GM23338 (cell line): ENCODE results near the gene LHX4. TPM values are rescaled to one million over a fixed set of nuclear protein-coding genes. Genes with fewer than 3 reads are reported as not detected.
A peak's percentile ranks its signal among the peaks of the same experiment; 100 is the strongest.

Experiments used
- ATAC-seq: fragments of 200-7000 bp; cut with Tn5 transposase; 3 replicates; pipeline ENCODE4 v1.9.1; 2020
- DNase-seq: peaks from one replicate; pipeline ENCODE4 v3.0.0-alpha.2; 2015; ENCODE audit warnings: low spot score
- H2AFZ ChIP-seq: fragments of 200-600 bp; sonication (generic); 2 replicates; pipeline ENCODE4 v1.8.0; 2016; ENCODE audit warnings: antibody characterized with exemption, mild to moderate bottlenecking, moderate library complexity
- H3F3A ChIP-seq: fragments of 200-600 bp; sonication (generic); replicated peaks from 2 replicates; pipeline ENCODE4 v1.8.0; 2017; ENCODE audit warnings: antibody characterized with exemption, mixed run types, low read depth
- H3K27ac ChIP-seq: fragments of 200-600 bp; sonication (generic); 2 replicates; pipeline ENCODE4 v1.6.1; 2016; ENCODE audit warnings: low read depth
- H3K27me3 ChIP-seq: fragments of 200-600 bp; sonication (generic); 2 replicates; pipeline ENCODE4 v1.8.0; 2016; ENCODE audit warnings: mild to moderate bottlenecking, mixed run types, moderate library complexity; ENCODE audit not compliant: insufficient read depth
- H3K36me3 ChIP-seq: fragments of 200-600 bp; sonication (generic); 2 replicates; pipeline ENCODE4 v1.8.0; 2016; ENCODE audit warnings: mild to moderate bottlenecking; ENCODE audit not compliant: insufficient read depth
- H3K4me1 ChIP-seq: fragments of 200-600 bp; sonication (generic); 2 replicates; pipeline ENCODE4 v1.8.0; 2016; ENCODE audit warnings: mild to moderate bottlenecking, moderate library complexity; ENCODE audit not compliant: insufficient read depth
- H3K4me2 ChIP-seq: fragments of 200-600 bp; sonication (generic); 2 replicates; pipeline ENCODE4 v1.7.1; 2017; ENCODE audit warnings: mixed run types
- H3K4me3 ChIP-seq: fragments of 200-600 bp; sonication (generic); 2 replicates; pipeline ENCODE4 v1.6.1; 2016; ENCODE audit warnings: mixed run types
- H3K79me2 ChIP-seq: fragments of 200-600 bp; sonication (generic); replicated peaks from 2 replicates; pipeline ENCODE4 v1.8.0; 2017; ENCODE audit warnings: mild to moderate bottlenecking; ENCODE audit not compliant: insufficient read depth
- H3K9me2 ChIP-seq: fragments of 200-600 bp; sonication (generic); 2 replicates; pipeline ENCODE4 v1.8.0; 2017; ENCODE audit not compliant: insufficient read depth
- H4K20me1 ChIP-seq: fragments of 200-600 bp; sonication (generic); replicated peaks from 2 replicates; pipeline ENCODE4 v1.8.0; 2017; ENCODE audit warnings: mild to moderate bottlenecking; ENCODE audit not compliant: insufficient read depth
- H3K27ac Mint-ChIP-seq: 2 replicates; pipeline ENCODE4 v1.8.0; 2020; ENCODE audit warnings: inconsistent platforms, mild to moderate bottlenecking, moderate library complexity, mixed read lengths
- H3K27me3 Mint-ChIP-seq: 3 replicates; pipeline ENCODE4 v1.8.0; 2022; ENCODE audit warnings: low read depth, mild to moderate bottlenecking, moderate library complexity, mixed read lengths, inconsistent platforms; ENCODE audit not compliant: insufficient read depth, poor library complexity
- H3K36me3 Mint-ChIP-seq: 3 replicates; pipeline ENCODE4 v1.8.0; 2021; ENCODE audit warnings: low read depth, mild to moderate bottlenecking, inconsistent platforms, moderate library complexity, mixed read lengths
- H3K4me1 Mint-ChIP-seq: 3 replicates; pipeline ENCODE4 v1.8.0; 2020; ENCODE audit warnings: mild to moderate bottlenecking, inconsistent platforms, mixed read lengths
- H3K4me3 Mint-ChIP-seq: 3 replicates; pipeline ENCODE4 v1.8.0; 2021; ENCODE audit warnings: moderate library complexity, mild to moderate bottlenecking, inconsistent platforms, mixed read lengths
- H3K9me3 Mint-ChIP-seq: 3 replicates; pipeline ENCODE4 v1.8.0; 2020; ENCODE audit warnings: moderate library complexity, mild to moderate bottlenecking, inconsistent platforms, mixed read lengths
- CREB1 ChIP-seq: fragments of 250-450 bp; sonication (Bioruptor Pico); IDR thresholded peaks from 2 replicates; pipeline ENCODE4 v1.5.0; 2020; ENCODE audit warnings: low read depth, mild to moderate bottlenecking, moderate library complexity
- EZH2phosphoT487 ChIP-seq: fragments of 200-600 bp; sonication (generic); IDR thresholded peaks from one replicate; pipeline ENCODE4 v1.8.1; 2018; ENCODE audit warnings: antibody characterized with exemption; ENCODE audit not compliant: unreplicated experiment
- JUNB ChIP-seq: IDR thresholded peaks from one replicate; pipeline ENCODE4 v1.6.1; 2016; ENCODE audit warnings: antibody characterized with exemption; ENCODE audit not compliant: unreplicated experiment
- NANOG ChIP-seq: IDR thresholded peaks from 2 replicates; pipeline ENCODE4 v1.6.1; 2016; ENCODE audit warnings: antibody characterized with exemption, borderline replicate concordance
- POLR2AphosphoS5 ChIP-seq: IDR thresholded peaks from 2 replicates; pipeline ENCODE4 v1.6.1; 2016; ENCODE audit warnings: antibody characterized with exemption, low read depth
- STAT1 ChIP-seq: IDR thresholded peaks from one replicate; pipeline ENCODE4 v1.6.1; 2016; ENCODE audit warnings: antibody characterized with exemption; ENCODE audit not compliant: unreplicated experiment
- ZNF114 ChIP-seq: fragments of 250-450 bp; sonication (Bioruptor Pico); IDR thresholded peaks from 2 replicates; pipeline ENCODE4 v1.5.0; 2020; ENCODE audit warnings: mild to moderate bottlenecking, moderate library complexity
- polyA plus RNA-seq: library from polyadenylated mRNA; unstranded; fragments of >200 nt; fragmentation: Nextera tagmentation; extraction: Ambion mirVana; gene quantifications from 2 replicates; pipeline ENCODE4 v1.2.1, GENCODE V29; 2016
- total RNA-seq: library from RNA; depleted of rRNA; stranded (reverse); fragments of >200 nt; shearing (Covaris generic); gene quantifications from 2 replicates; pipeline ENCODE4 v1.2.3, GENCODE V29; 2014
- TF ChIP-seq, protein P1 (sequence below): fragments of 250-450 bp; sonication (Bioruptor Pico); IDR thresholded peaks from 2 replicates; pipeline ENCODE4 v1.5.0; 2020; ENCODE audit warnings: mild to moderate bottlenecking, moderate library complexity
- TF ChIP-seq, protein P2 (sequence below), 2 experiments: fragments of 200-600 bp in 1 of 2; sonication (generic) in 1 of 2; conservative IDR thresholded peaks; 2 replicates each; pipeline versions ENCODE4 v1.5.1 to v1.6.1; 2016 to 2017; ENCODE audit warnings: antibody characterized with exemption in 2 of 2, low read depth in 2 of 2, mild to moderate bottlenecking in 2 of 2, moderate library complexity in 1 of 2
- TF ChIP-seq, protein P3 (sequence below): IDR thresholded peaks from 2 replicates; pipeline ENCODE4 v1.6.1; 2016; ENCODE audit warnings: antibody characterized with exemption

Gene LHX4
- total and polyA plus RNA-seq, 2 experiments from 2014 or later, result 1.4 to 2.5 TPM

DNA sequence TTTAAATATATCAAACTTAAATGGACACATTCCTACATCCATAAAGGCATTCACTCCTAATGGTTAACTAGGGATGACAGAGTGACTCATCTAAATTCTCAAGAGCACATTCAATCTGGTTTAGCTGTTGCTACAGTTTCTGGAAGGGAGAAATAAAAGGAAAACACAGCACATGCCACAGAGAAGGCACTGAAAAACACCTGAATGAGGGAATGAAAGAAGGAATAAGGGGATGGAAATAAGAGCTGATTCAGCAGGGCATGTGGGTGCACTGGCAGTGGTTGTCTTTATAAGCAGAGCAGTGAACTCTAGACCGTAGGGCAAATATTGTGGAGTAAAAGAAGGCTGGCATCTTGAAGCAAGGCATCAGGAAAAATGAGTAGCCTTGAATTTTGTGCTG lies 79.3 kb downstream of the LHX4 start (continued):
- TF ChIP-seq, protein P1, sequence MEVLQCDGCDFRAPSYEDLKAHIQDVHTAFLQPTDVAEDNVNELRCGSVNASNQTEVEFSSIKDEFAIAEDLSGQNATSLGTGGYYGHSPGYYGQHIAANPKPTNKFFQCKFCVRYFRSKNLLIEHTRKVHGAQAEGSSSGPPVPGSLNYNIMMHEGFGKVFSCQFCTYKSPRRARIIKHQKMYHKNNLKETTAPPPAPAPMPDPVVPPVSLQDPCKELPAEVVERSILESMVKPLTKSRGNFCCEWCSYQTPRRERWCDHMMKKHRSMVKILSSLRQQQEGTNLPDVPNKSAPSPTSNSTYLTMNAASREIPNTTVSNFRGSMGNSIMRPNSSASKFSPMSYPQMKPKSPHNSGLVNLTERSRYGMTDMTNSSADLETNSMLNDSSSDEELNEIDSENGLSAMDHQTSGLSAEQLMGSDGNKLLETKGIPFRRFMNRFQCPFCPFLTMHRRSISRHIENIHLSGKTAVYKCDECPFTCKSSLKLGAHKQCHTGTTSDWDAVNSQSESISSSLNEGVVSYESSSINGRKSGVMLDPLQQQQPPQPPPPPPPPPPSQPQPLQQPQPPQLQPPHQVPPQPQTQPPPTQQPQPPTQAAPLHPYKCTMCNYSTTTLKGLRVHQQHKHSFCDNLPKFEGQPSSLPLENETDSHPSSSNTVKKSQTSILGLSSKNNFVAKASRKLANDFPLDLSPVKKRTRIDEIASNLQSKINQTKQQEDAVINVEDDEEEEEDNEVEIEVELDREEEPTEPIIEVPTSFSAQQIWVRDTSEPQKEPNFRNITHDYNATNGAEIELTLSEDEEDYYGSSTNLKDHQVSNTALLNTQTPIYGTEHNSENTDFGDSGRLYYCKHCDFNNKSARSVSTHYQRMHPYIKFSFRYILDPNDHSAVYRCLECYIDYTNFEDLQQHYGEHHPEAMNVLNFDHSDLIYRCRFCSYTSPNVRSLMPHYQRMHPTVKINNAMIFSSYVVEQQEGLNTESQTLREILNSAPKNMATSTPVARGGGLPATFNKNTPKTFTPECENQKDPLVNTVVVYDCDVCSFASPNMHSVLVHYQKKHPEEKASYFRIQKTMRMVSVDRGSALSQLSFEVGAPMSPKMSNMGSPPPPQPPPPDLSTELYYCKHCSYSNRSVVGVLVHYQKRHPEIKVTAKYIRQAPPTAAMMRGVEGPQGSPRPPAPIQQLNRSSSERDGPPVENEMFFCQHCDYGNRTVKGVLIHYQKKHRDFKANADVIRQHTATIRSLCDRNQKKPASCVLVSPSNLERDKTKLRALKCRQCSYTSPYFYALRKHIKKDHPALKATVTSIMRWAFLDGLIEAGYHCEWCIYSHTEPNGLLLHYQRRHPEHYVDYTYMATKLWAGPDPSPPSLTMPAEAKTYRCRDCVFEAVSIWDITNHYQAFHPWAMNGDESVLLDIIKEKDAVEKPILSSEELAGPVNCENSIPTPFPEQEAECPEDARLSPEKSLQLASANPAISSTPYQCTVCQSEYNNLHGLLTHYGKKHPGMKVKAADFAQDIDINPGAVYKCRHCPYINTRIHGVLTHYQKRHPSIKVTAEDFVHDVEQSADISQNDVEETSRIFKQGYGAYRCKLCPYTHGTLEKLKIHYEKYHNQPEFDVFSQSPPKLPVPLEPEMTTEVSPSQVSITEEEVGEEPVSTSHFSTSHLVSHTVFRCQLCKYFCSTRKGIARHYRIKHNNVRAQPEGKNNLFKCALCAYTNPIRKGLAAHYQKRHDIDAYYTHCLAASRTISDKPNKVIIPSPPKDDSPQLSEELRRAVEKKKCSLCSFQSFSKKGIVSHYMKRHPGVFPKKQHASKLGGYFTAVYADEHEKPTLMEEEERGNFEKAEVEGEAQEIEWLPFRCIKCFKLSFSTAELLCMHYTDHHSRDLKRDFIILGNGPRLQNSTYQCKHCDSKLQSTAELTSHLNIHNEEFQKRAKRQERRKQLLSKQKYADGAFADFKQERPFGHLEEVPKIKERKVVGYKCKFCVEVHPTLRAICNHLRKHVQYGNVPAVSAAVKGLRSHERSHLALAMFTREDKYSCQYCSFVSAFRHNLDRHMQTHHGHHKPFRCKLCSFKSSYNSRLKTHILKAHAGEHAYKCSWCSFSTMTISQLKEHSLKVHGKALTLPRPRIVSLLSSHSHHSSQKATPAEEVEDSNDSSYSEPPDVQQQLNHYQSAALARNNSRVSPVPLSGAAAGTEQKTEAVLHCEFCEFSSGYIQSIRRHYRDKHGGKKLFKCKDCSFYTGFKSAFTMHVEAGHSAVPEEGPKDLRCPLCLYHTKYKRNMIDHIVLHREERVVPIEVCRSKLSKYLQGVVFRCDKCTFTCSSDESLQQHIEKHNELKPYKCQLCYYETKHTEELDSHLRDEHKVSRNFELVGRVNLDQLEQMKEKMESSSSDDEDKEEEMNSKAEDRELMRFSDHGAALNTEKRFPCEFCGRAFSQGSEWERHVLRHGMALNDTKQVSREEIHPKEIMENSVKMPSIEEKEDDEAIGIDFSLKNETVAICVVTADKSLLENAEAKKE (CRISPR knock-in tag), result no peak
- TF ChIP-seq EZH2phosphoT487 (no peak), JUNB (no peak)
- TF ChIP-seq, protein P2, sequence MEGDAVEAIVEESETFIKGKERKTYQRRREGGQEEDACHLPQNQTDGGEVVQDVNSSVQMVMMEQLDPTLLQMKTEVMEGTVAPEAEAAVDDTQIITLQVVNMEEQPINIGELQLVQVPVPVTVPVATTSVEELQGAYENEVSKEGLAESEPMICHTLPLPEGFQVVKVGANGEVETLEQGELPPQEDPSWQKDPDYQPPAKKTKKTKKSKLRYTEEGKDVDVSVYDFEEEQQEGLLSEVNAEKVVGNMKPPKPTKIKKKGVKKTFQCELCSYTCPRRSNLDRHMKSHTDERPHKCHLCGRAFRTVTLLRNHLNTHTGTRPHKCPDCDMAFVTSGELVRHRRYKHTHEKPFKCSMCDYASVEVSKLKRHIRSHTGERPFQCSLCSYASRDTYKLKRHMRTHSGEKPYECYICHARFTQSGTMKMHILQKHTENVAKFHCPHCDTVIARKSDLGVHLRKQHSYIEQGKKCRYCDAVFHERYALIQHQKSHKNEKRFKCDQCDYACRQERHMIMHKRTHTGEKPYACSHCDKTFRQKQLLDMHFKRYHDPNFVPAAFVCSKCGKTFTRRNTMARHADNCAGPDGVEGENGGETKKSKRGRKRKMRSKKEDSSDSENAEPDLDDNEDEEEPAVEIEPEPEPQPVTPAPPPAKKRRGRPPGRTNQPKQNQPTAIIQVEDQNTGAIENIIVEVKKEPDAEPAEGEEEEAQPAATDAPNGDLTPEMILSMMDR (conservative IDR thresholded peaks at IDR 0.05; ENCODE audit: low read depth in 2 of 2), result no peak

DNA sequence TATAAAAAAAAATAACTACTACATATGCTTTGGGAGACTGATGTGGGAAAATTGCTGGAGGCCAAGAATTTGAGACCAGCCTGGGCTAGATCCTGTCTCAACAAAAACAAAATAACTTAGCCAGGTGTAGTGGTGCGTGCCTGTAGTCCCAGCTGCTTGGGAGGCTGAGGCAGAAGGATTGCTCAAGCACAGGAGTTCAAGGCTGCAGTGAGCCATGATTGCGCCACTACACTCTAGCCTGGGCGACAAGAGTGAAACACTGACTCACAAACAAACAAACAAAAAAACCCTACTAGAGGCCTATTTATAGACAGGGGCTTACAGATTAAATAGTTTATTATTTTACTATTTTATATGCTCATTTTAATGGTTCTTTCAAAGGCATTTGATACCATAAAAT lies 80.0 kb downstream of the LHX4 start:
- Histone ChIP-seq H4K20me1 (no peaks in the 10 kb centered on the region), H3F3A (no peaks in the 10 kb centered on the region)
- H3K27ac Mint-ChIP-seq, result 0 out of 2 replicates have a peak overlapping the region, but pooled peaks have one; percentile 7
- TF ChIP-seq, protein P2 (conservative IDR thresholded peaks at IDR 0.05; ENCODE audit: low read depth in 2 of 2), result no peak
- TF ChIP-seq JUNB, result no peak
- no peak for TF ChIP-seq CREB1
- TF ChIP-seq, protein P3, sequence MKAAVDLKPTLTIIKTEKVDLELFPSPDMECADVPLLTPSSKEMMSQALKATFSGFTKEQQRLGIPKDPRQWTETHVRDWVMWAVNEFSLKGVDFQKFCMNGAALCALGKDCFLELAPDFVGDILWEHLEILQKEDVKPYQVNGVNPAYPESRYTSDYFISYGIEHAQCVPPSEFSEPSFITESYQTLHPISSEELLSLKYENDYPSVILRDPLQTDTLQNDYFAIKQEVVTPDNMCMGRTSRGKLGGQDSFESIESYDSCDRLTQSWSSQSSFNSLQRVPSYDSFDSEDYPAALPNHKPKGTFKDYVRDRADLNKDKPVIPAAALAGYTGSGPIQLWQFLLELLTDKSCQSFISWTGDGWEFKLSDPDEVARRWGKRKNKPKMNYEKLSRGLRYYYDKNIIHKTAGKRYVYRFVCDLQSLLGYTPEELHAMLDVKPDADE, result no peak
- TF ChIP-seq ZNF114 (CRISPR knock-in tag), result no peak
- TF ChIP-seq POLR2AphosphoS5, result no peak
- no peak for TF ChIP-seq NANOG
- no peak for TF ChIP-seq STAT1

More for the DNA sequence above, 80.0 kb downstream of the LHX4 start:
- Histone ChIP-seq H3K4me3 (no peak overlapping the region), H3K27me3 (no peaks in the 10 kb centered on the region), H3K9me2 (no peaks in the 10 kb centered on the region), H2AFZ (no peak overlapping the region), H3K4me1 (peaks cover 14% of the 10 kb centered on the region), H3K27ac (peak overlapping the region; percentile 29; the same call in 1 of the 2 replicates), H3K4me2 (no peak overlapping the region), H3K79me2 (no peaks in the 10 kb centered on the region), H3K36me3 (no peaks in the 10 kb centered on the region)
- no peak for ATAC-seq
- DNase-seq, result no peak
- no peaks in the 10 kb centered on the region for H3K9me3 Mint-ChIP-seq
- no peak overlapping the region for H3K4me3 Mint-ChIP-seq
- H3K4me1 Mint-ChIP-seq, result peaks cover 11% of the 10 kb centered on the region; the same call in 2 of the 3 replicates
- no peaks in the 10 kb centered on the region for H3K27me3 Mint-ChIP-seq
- H3K36me3 Mint-ChIP-seq, result no peaks in the 10 kb centered on the region; the same call in 2 of the 3 replicates
